B cell (primary cell): Measurements from ENCODE around the gene GGN. TPM values are rescaled to one million over a fixed set of nuclear protein-coding genes. Genes with fewer than 3 reads are reported as not detected.

Source experiments
- ATAC-seq: fragments of 200-7000 bp; cut with Tn5 transposase; one replicate; pipeline ENCODE4 v1.10.0; 2021; ENCODE audit warnings: low read depth, mild to moderate bottlenecking, moderate number of reproducible peaks, moderate library complexity
- CTCF ChIA-PET: fragments of 350-600 bp; sonication (Branson Sonifier 250); formaldehyde crosslinking; loops from one replicate; lab custom pipeline; 2021; ENCODE audit warnings: antibody characterized with exemption, inconsistent platforms; lab: Charles Lee
- POLR2A ChIA-PET: fragments of 350-600 bp; sonication (Branson Sonifier 250); formaldehyde crosslinking; loops from one replicate; lab custom pipeline; 2021; ENCODE audit warnings: antibody characterized with exemption; lab: Charles Lee
- DNase-seq: peaks from one replicate; pipeline ENCODE4 v3.0.0; 2013
- H2AFZ ChIP-seq: 2 replicates; pipeline ENCODE4 v1.6.1; 2012; ENCODE audit warnings: mild to moderate bottlenecking, low read depth, low read length; ENCODE audit not compliant: insufficient read depth, poor library complexity, severe bottlenecking
- H3K27ac ChIP-seq, 2 donors: 1 replicate in 1 of 2; 2 replicates in 1 of 2; pipeline ENCODE4 v1.5.1; 2012 to 2013; ENCODE audit warnings: low read length in 2 of 2, mild to moderate bottlenecking in 2 of 2, moderate library complexity in 1 of 2
- H3K27me3 ChIP-seq, 4 experiments: fragments of 200-600 bp in 1 of 4; sonication (generic) in 1 of 4; replicated peaks in 1 of 4; 1 replicate in 2 of 4; 2 replicates in 2 of 4; pipeline versions ENCODE4 v1.6.1 to v1.7.0; 2013 to 2016; ENCODE audit warnings: low read length in 3 of 4, mild to moderate bottlenecking in 2 of 4, mixed read lengths in 1 of 4, moderate library complexity in 1 of 4; ENCODE audit not compliant: insufficient read depth in 4 of 4, control insufficient read depth in 3 of 4; ENCODE audit errors: control extremely low read depth in 1 of 4
- H3K36me3 ChIP-seq, 2 experiments: replicated peaks in 1 of 2; 1 replicate in 1 of 2; 2 replicates in 1 of 2; pipeline versions ENCODE4 v1.6.1 to v1.7.1; 2013; ENCODE audit warnings: low read length in 1 of 2; ENCODE audit not compliant: insufficient read depth in 2 of 2, control insufficient read depth in 1 of 2; ENCODE audit errors: control extremely low read depth in 1 of 2, extremely low read depth in 1 of 2
- H3K4me1 ChIP-seq, 2 donors: fragments of 200-600 bp in 1 of 2; sonication (generic) in 1 of 2; 1 replicate in 1 of 2; 2 replicates in 1 of 2; pipeline versions ENCODE4 v1.5.1 to v1.6.1; 2013 to 2017; ENCODE audit warnings: low read length in 2 of 2; ENCODE audit not compliant: control insufficient read depth in 2 of 2, insufficient read depth in 2 of 2
- H3K4me2 ChIP-seq: replicated peaks from 2 replicates; pipeline ENCODE3; 2012; ENCODE audit warnings: mild to moderate bottlenecking, low read depth, low read length; ENCODE audit not compliant: poor library complexity, severe bottlenecking
- H3K4me3 ChIP-seq, 5 experiments: fragments of 200-600 bp in 1 of 5; sonication (generic) in 1 of 5; 1 replicate in 3 of 5; 2 replicates in 2 of 5; pipeline versions ENCODE4 v1.5.1 to v1.7.0; 2011 to 2016; ENCODE audit warnings: low read length in 4 of 5, mild to moderate bottlenecking in 4 of 5, low read depth in 2 of 5, control low read depth in 1 of 5, moderate library complexity in 1 of 5; ENCODE audit not compliant: insufficient read depth in 1 of 5; ENCODE audit errors: control extremely low read depth in 1 of 5, extremely low read depth in 1 of 5
- H3K79me2 ChIP-seq: fragments of 200-600 bp; sonication (generic); one replicate; pipeline ENCODE4 v1.6.0; 2016; ENCODE audit warnings: low read length; ENCODE audit not compliant: control insufficient read depth, insufficient read depth
- H3K9ac ChIP-seq: fragments of 200-600 bp; sonication (generic); 2 replicates; pipeline ENCODE4 v1.6.1; 2017; ENCODE audit warnings: mild to moderate bottlenecking, low read length, moderate library complexity
- H3K9me3 ChIP-seq, 3 donors: one replicate each; pipeline versions ENCODE4 v1.6.1 to v1.7.1; 2013; ENCODE audit warnings: low read length in 2 of 3; ENCODE audit not compliant: control insufficient read depth in 2 of 3, insufficient read depth in 1 of 3; ENCODE audit errors: control extremely low read depth in 1 of 3
- H4K20me1 ChIP-seq: 2 replicates; pipeline ENCODE4 v1.6.0; 2012; ENCODE audit warnings: mild to moderate bottlenecking, low read length; ENCODE audit not compliant: insufficient read depth, control insufficient read depth, poor library complexity, severe bottlenecking
- H3K27ac Mint-ChIP-seq: one replicate; pipeline ENCODE4 v1.8.0; 2021; ENCODE audit warnings: mixed read lengths
- H3K27me3 Mint-ChIP-seq: one replicate; pipeline ENCODE4 v1.8.0; 2021; ENCODE audit warnings: mixed read lengths
- H3K4me1 Mint-ChIP-seq: one replicate; pipeline ENCODE4 v1.8.0; 2021; ENCODE audit warnings: mixed read lengths
- H3K4me3 Mint-ChIP-seq: one replicate; pipeline ENCODE4 v1.8.0; 2021; ENCODE audit warnings: mixed read lengths
- H3K9me3 Mint-ChIP-seq: one replicate; pipeline ENCODE4 v1.8.0; 2022; ENCODE audit warnings: mixed read lengths; ENCODE audit not compliant: insufficient read depth
- EZH2 ChIP-seq: IDR thresholded peaks from 2 replicates; pipeline ENCODE4 v1.6.1; 2012; ENCODE audit warnings: borderline replicate concordance, low read depth, mild to moderate bottlenecking, moderate library complexity, low read length; ENCODE audit not compliant: insufficient read depth, poor library complexity, severe bottlenecking
- WGBS: methylation state at CpG from one replicate; pipeline ENCODE4 v1.1.5; 2013; ENCODE audit warnings: missing lambda C conversion rate; ENCODE audit not compliant: insufficient coverage; 5-methylcytosine and 5-hydroxymethylcytosine counted together
- intact Hi-C: fragments of 100-400 bp; cut with micrococcal nuclease; formaldehyde crosslinking; loops from one replicate; pipeline ENCODE4 v1.10.0; 2022
- polyA plus RNA-seq: library from polyadenylated mRNA; depleted of rRNA; stranded (reverse); fragments of >200 nt; gene quantifications from 2 replicates; pipeline ENCODE4 v1.2.3, GENCODE V29; 2012
- total RNA-seq, 2 donors: library from RNA; stranded (reverse); fragments of 120-200 nt in 1 of 2; gene quantifications; 1 replicate in 1 of 2; 2 replicates in 1 of 2; pipeline versions ENCODE4 v1.2.3 to v1.2.4, GENCODE V29; 2013 to 2022
- TF ChIP-seq, protein P1 (sequence below): fragments of 200-600 bp; IDR thresholded peaks from one replicate; pipeline ENCODE4 v1.8.0; 2022; ENCODE audit warnings: antibody characterized with exemption, mild to moderate bottlenecking

GGN gene
- total and polyA plus RNA-seq, 2 donors (not counting 1 experiment from before 2014, with no cell fraction given): 0.34 TPM; not detected in 1

DNA sequence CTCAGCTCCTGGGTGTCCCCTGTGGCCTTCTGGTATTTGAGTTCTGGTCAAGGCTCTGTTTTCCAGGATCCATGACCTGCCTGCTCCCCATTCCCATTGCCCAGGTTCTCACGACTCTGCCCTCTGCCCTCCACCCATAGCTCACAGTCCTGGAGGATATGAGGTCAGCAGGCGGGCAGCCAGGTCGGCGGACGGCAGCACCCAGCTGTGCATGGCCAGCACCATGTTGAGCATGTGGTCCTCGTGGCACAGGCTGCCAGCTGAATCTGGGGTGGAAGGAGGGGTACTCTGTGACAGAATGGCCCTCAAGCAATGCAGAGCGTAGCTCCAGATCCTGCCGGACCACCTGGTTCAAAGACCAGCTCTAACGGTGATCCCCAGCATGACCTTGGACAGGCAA is 33.1 kb upstream of the GGN start:
- H3K4me3 Mint-ChIP-seq: no peak overlapping the region
- DNase-seq: no peak
- CTCF ChIA-PET: interaction anchor here (1.5 to 1.8 kb wide), 2 partner anchors 18 to 87 kb away, joined by 3 to 8 read pairs; partner anchors contain the start of gene FAM98C
- H3K4me2 ChIP-seq: no peak overlapping the region
- H2AFZ ChIP-seq: no peak overlapping the region
- peaks cover 26% of the 10 kb centered on the region for H3K4me1 Mint-ChIP-seq
- H3K27me3 Mint-ChIP-seq: no peaks in the 10 kb centered on the region
- no peaks in the 10 kb centered on the region for H3K9me3 Mint-ChIP-seq
- no peaks in the 10 kb centered on the region for H3K79me2 ChIP-seq
- peaks cover 20 to 30% of the 10 kb centered on the region in 2 donors for H3K4me1 ChIP-seq
- TF ChIP-seq EZH2: no peak
- TF ChIP-seq, protein P1, sequence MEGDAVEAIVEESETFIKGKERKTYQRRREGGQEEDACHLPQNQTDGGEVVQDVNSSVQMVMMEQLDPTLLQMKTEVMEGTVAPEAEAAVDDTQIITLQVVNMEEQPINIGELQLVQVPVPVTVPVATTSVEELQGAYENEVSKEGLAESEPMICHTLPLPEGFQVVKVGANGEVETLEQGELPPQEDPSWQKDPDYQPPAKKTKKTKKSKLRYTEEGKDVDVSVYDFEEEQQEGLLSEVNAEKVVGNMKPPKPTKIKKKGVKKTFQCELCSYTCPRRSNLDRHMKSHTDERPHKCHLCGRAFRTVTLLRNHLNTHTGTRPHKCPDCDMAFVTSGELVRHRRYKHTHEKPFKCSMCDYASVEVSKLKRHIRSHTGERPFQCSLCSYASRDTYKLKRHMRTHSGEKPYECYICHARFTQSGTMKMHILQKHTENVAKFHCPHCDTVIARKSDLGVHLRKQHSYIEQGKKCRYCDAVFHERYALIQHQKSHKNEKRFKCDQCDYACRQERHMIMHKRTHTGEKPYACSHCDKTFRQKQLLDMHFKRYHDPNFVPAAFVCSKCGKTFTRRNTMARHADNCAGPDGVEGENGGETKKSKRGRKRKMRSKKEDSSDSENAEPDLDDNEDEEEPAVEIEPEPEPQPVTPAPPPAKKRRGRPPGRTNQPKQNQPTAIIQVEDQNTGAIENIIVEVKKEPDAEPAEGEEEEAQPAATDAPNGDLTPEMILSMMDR: no peak
- WGBS: 97% methylated on average over 5 of the region's 9 CpGs
- intact Hi-C loops: no loop called here
- no peaks in the 10 kb centered on the region for H3K27me3 ChIP-seq
- no peaks in the 10 kb centered on the region for H4K20me1 ChIP-seq
- no peak overlapping the region for H3K4me3 ChIP-seq
- no peak overlapping the region for H3K27ac ChIP-seq
- H3K27ac Mint-ChIP-seq: no peak overlapping the region
- no peak overlapping the region for H3K9ac ChIP-seq
- H3K9me3 ChIP-seq: peaks cover 0 to 2% (median 0%) of the 10 kb centered on the region in 3 donors
- POLR2A ChIA-PET: no interaction called here
- H3K36me3 ChIP-seq: no peaks in the 10 kb centered on the region
- ATAC-seq: no peak

DNA sequence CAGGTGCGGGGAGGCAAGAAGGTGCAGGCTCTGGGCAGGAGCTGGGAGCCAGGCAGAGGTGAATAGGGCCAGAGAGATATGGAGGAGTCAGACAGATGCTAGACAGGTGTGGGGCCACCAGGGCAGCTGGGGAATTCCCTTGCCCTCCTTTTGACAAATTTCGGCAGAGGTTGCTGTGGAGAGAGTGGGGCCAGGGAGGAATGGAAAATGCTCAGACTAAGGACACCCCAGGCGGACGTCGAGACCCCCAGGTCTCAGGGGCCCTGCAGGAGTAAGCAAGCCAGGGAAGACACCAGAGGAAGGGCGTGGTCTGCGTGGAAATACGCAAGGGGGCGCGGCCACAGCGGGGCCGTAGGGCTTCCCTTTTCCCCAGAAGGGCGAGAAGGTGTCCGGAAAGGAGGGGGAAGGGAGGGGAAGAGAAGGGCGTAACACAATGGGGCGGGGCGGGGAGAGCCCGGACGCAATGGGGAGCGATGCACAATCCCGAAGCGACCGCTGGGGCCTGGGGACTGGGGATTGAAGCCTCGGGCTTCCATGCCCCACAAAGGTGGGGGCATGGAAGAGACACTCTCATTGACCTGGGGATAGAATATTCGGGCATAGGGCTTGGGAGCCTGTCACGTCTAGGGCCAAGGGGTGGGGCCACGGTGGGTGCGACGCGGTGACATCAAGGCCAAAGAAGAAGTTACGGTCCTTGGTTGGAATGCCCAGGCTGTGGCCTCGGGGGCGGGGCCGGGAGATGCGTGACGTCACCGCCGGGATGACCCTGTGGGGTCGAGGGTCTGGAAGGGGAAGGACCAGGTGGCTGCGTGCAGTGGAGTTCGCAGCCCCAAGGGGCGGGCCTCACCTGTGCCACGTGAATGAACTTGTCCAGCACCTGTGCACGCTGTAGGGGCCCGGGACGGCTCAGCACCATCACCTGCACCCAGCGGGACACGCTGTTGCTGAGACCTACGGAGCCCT is 30.0 kb upstream of the GGN start:
- POLR2A ChIA-PET: no interaction called here
- Histone ChIP-seq H3K4me2 (peak overlapping the region; percentile 79), H3K4me3 (peak overlapping the region; percentile 4 to 65 (median 57)), H3K27me3 (no peaks in the 10 kb centered on the region), H2AFZ (peak overlapping the region; percentile 61), H3K79me2 (no peaks in the 10 kb centered on the region), H3K9me3 (peaks cover 0 to 2% (median 0%) of the 10 kb centered on the region in 3 donors), H4K20me1 (no peaks in the 10 kb centered on the region), H3K4me1 (peaks cover 13 to 24% of the 10 kb centered on the region in 2 donors), H3K9ac (peak overlapping the region; percentile 66), H3K36me3 (no peaks in the 10 kb centered on the region), H3K27ac (peak overlapping the region in 1 of 2 donors; percentile 34)
- no peaks in the 10 kb centered on the region for H3K27me3 Mint-ChIP-seq
- H3K4me3 Mint-ChIP-seq: peak overlapping the region; percentile 90
- ATAC-seq: peak; percentile 89
- intact Hi-C loops: no loop called here
- H3K4me1 Mint-ChIP-seq: peaks cover 19% of the 10 kb centered on the region
- H3K9me3 Mint-ChIP-seq: no peaks in the 10 kb centered on the region
- CTCF ChIA-PET: no interaction called here
- TF ChIP-seq EZH2: no peak
- TF ChIP-seq, protein P1: no peak
- peak overlapping the region; percentile 81 for H3K27ac Mint-ChIP-seq
- peak; percentile 82 for DNase-seq
- 18% methylated on average over 45 of the region's 49 CpGs for WGBS
